Stimulated activated memory B cell treated with anti-CD40 and anti-IgM and Interleukin-4, amounts not matched to agents 10 μg/mL and 1 μg/mL and 100 μg/mL, for 72 hours (primary cell): Measurements from ENCODE around the gene EXD2.
A peak's percentile ranks its signal among the peaks of the same experiment; 100 is the strongest.

ENCODE experiments used
- ATAC-seq: fragments of 150-1000 bp; cut with Tn5 transposase; 2 replicates; pipeline ENCODE4 v1.10.0; 2021
- H3K27ac Mint-ChIP-seq: one replicate; pipeline ENCODE4 v1.8.0; 2022; ENCODE audit warnings: mild to moderate bottlenecking, mixed read lengths
- H3K27me3 Mint-ChIP-seq: one replicate; pipeline ENCODE4 v1.8.0; 2022; ENCODE audit warnings: mixed read lengths
- H3K36me3 Mint-ChIP-seq: one replicate; pipeline ENCODE4 v1.8.0; 2022; ENCODE audit warnings: mixed read lengths
- H3K4me1 Mint-ChIP-seq: one replicate; pipeline ENCODE4 v1.8.0; 2022; ENCODE audit warnings: mixed read lengths
- H3K4me3 Mint-ChIP-seq: one replicate; pipeline ENCODE4 v1.8.0; 2022; ENCODE audit warnings: mild to moderate bottlenecking, moderate library complexity, mixed read lengths
- H3K9me3 Mint-ChIP-seq: one replicate; pipeline ENCODE4 v1.8.0; 2022; ENCODE audit warnings: mixed read lengths

EXD2 gene

DNA sequence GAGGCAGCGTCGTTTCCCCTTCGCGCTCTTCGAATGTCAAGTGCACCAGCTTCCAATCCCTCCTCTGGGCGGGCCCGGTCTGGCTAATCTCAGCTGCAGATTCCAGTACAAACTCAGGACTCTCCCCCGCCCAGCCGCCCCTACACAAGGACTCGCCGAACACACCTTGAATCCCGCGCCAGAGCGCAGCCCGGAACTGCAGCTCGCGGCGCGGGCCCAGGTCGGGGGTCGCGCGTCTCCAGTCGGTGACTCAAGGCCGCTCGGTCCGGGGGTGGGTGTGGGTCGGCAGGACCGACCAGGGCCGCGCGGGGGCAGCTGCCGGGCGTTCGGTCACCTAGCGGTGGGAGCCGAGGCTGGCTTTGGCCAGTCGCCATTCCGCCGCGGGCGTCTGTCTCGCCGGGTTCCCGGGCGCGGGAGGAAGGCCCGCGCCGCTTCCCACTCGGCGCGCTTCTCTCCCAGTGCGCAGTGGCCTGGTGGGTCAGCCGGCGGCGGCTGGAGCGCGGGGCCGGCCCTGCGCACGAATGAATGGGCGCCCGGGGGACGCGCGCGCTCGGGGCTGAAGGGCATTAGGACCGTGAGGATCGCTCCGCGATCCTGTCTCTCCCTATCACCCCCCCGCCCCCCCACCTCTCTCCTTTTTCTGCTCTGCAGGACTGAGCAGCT lies 68.4 kb downstream of the EXD2 start, which contains the start of gene GALNT16:
TSS of gene GALNT16 (plus strand) at position 632 of the 663 bp plus-strand sequence. CDS start 133 bp downstream, outside the sequence.
- Mint-ChIP-seq H3K36me3 (no peaks in the 10 kb centered on the region), H3K4me3 (peak within 1 kb of the TSS; percentile 51), H3K27me3 (peaks cover 73% of the 10 kb centered on the region), H3K9me3 (no peaks in the 10 kb centered on the region), H3K4me1 (peaks cover 14% of the 10 kb centered on the region), H3K27ac (no peak within 1 kb of the TSS)
- no peak for ATAC-seq

DNA sequence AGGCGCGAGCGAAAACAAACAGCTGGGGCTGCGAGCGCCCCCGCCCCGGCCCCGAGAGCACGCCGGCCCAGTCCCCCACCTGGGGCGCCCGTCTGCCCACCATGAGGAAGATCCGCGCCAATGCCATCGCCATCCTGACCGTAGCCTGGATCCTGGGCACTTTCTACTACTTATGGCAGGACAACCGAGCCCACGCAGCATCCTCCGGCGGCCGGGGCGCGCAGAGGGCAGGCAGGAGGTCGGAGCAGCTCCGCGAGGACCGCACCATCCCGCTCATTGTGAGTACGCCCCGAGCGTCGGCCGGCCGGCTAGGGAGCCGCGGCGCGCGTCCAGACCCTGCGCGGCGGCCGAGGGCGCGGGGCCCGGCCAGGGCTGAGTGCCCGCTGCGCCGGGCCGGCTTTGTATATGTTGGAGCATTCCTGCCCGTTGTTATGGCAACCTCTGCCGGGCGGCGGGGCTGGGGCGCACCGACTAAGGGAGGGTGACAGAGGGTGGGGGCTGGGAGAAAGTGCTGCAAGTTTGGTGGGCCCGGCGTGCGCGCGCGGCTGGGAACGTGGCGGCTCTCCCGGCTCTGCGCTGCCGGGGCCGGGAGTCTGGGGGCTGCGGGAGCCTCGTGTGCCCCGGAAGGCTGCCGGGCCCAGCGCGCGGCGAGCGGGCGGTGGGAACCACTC lies 69.0 kb downstream of the EXD2 start:
- Mint-ChIP-seq H3K27me3 (peaks cover 72% of the 10 kb centered on the region), H3K9me3 (no peaks in the 10 kb centered on the region), H3K4me3 (peak overlapping the region; percentile 44), H3K27ac (no peak overlapping the region), H3K36me3 (no peaks in the 10 kb centered on the region), H3K4me1 (peaks cover 14% of the 10 kb centered on the region)
- ATAC-seq, result no peak

DNA sequence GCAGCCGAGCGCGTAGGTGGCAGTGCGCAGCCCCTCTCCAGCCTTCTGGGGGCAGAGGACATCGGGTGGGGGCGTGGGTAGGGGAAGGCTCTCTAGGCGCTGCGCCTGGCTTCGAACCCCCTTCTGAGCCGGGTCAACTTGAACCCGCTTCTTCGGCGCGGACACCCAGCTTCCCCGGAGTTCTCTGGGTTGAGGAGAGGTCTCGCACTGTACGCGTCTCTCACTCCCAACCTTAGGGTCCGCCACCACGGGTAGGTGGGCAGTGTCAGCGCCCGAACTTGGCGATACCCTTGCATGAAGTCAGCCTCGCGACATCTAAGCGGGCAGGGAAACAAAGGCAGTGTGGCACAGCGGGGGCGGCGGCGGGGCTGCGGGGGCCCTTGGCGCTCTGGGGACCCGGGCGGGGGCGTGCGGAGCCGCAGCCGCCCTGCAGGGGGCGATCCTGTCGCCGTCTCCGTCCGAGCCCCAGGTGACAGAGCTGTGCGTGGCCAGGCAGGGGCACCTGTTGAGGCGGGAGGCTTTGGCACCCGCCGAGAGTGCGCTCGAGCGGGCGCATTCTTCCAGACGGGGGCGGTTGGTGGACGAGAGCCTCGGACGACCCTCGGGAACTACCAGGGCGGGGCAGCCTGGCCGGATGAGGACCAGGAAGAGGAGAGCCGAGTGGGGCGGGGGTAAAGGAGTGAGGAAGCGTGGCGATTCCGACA lies 69.7 kb downstream of the EXD2 start:
- H3K4me1 Mint-ChIP-seq, result peaks cover 14% of the 10 kb centered on the region
- H3K4me3 Mint-ChIP-seq, result peak overlapping the region; percentile 82
- peak; percentile 72 for ATAC-seq
- H3K27me3 Mint-ChIP-seq, result peaks cover 69% of the 10 kb centered on the region
- H3K27ac Mint-ChIP-seq, result no peak overlapping the region
- H3K9me3 Mint-ChIP-seq, result no peaks in the 10 kb centered on the region
- H3K36me3 Mint-ChIP-seq, result no peaks in the 10 kb centered on the region

DNA sequence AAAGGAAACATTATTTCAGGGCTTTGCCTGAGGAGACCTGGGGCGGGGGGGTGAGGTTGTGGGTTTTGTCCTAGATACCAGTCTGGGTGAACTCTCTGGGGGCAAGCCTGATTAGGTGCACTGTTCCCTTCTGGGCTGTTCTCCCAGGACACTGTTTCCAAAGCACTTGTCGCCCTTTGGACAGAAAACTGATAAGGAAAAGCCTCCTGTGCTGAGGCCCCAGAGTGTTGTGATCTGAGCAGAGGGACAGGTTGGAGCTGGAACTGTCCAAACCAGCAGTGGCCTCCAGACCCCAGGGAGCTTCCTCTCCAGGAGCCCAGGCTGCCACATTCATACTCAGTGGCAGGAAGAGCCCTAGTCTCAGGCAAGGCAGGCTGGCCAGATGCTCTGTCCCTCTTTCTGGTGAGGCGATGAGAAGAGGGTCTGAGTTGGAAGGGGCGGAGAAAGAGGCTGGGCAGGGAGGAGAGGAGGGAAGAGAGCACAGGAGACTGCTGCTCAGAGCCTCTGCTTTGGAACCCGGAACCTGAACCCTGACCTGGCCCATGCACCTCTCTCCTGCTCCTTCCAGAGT lies 70.5 kb downstream of the EXD2 start:
- H3K4me1 Mint-ChIP-seq, result peaks cover 14% of the 10 kb centered on the region
- ATAC-seq, result no peak
- H3K27ac Mint-ChIP-seq, result no peak overlapping the region
- H3K36me3 Mint-ChIP-seq, result no peaks in the 10 kb centered on the region
- H3K27me3 Mint-ChIP-seq, result peaks cover 64% of the 10 kb centered on the region
- no peaks in the 10 kb centered on the region for H3K9me3 Mint-ChIP-seq
- no peak overlapping the region for H3K4me3 Mint-ChIP-seq

- no peaks in the 10 kb centered on the region for H3K36me3 Mint-ChIP-seq
- no peak overlapping the region for H3K4me3 Mint-ChIP-seq
- H3K27ac Mint-ChIP-seq, result no peak overlapping the region
- no peak for ATAC-seq
- H3K9me3 Mint-ChIP-seq, result no peaks in the 10 kb centered on the region
- peaks cover 69% of the 10 kb centered on the region for H3K27me3 Mint-ChIP-seq
- H3K4me1 Mint-ChIP-seq, result peaks cover 14% of the 10 kb centered on the region
Measured at GRCh38 chr14:69262516-69262915, 71.2 kb downstream of the EXD2 start.

- no peaks in the 10 kb centered on the region for H3K9me3 Mint-ChIP-seq
Measured at GRCh38 chr14:69263364-69263763, 72.1 kb downstream of the EXD2 start.

GRCh38 chr14:69263771-69264170 lies 72.5 kb downstream of the EXD2 start:
- H3K27me3 Mint-ChIP-seq, result peaks cover 59% of the 10 kb centered on the region
- no peaks in the 10 kb centered on the region for H3K9me3 Mint-ChIP-seq
- H3K4me3 Mint-ChIP-seq, result no peak overlapping the region
- H3K4me1 Mint-ChIP-seq, result peaks cover 14% of the 10 kb centered on the region
- H3K27ac Mint-ChIP-seq, result no peak overlapping the region
- H3K36me3 Mint-ChIP-seq, result no peaks in the 10 kb centered on the region
- no peak for ATAC-seq

More at GRCh38 chr14:69263364-69263763, 72.1 kb downstream of the EXD2 start:
- H3K4me3 Mint-ChIP-seq, result no peak overlapping the region
- H3K27me3 Mint-ChIP-seq, result peaks cover 63% of the 10 kb centered on the region
- H3K36me3 Mint-ChIP-seq, result no peaks in the 10 kb centered on the region
- peaks cover 14% of the 10 kb centered on the region for H3K4me1 Mint-ChIP-seq
- no peak overlapping the region for H3K27ac Mint-ChIP-seq
- ATAC-seq, result no peak

DNA sequence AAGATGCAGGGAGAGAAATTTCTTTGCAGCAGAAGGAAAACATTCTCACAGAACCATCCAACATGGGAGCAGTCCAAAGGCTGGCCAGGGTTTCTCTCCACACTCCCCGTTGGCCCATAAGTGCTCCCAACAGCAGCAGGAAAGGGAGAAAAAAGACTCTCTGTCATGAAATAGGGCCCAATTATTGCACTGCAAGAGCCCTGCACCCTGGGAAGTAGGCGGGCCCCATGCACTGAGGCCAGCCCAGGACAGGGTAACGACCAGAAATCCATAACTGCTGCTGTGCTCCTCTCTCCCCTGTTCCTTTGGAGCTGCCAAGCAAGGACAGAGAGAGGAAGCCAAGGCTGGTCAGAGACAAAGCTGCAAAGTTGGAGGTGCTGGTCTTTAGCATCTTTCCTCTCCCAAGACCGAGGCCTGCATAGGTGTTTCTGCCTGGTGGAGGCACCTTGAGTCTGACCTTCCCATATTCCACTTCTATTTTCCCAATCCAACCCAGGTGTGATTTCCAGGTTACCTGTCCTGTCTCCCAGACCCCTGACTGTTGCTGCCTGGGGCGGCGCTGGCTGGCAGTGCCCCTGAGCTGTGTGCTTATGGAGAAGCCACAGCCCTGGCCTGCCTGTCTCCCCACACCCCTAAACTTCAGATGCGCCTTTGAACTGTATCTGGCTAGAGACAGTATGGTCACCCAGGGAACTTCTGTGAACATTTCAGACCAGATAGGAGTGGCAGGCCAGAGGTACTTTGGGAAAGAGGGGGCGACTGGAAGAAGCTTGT lies 75.5 kb downstream of the EXD2 start:
- no peak overlapping the region for H3K4me3 Mint-ChIP-seq
- no peaks in the 10 kb centered on the region for H3K36me3 Mint-ChIP-seq
- no peak overlapping the region for H3K27ac Mint-ChIP-seq
- ATAC-seq, result no peak
- no peaks in the 10 kb centered on the region for H3K9me3 Mint-ChIP-seq
- peaks cover 40% of the 10 kb centered on the region for H3K27me3 Mint-ChIP-seq
- peaks cover 6% of the 10 kb centered on the region for H3K4me1 Mint-ChIP-seq

DNA sequence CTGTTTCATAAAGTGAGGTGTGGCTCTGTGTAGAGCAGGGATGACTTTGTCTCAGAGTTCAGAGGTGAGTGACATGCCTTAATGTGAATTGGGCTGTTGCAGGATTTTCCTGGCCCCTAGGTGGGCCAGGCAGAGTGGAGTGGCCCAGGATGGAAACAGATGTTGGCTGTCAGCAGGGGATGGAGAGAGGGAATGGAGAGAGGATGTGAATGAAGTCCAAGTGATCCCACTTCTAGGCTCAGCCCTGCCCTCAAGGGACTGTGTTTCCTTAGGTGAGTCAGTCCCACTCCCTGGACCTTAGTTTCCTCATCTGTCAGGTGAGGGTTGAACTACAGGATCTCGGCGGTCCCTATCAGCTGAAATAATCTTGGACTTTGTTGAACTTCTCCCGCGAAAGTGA lies 76.2 kb downstream of the EXD2 start:
- Mint-ChIP-seq H3K4me3 (no peak overlapping the region), H3K27ac (no peak overlapping the region), H3K9me3 (no peaks in the 10 kb centered on the region), H3K4me1 (peaks cover 6% of the 10 kb centered on the region), H3K27me3 (peaks cover 33% of the 10 kb centered on the region), H3K36me3 (no peaks in the 10 kb centered on the region)
- no peak for ATAC-seq

DNA sequence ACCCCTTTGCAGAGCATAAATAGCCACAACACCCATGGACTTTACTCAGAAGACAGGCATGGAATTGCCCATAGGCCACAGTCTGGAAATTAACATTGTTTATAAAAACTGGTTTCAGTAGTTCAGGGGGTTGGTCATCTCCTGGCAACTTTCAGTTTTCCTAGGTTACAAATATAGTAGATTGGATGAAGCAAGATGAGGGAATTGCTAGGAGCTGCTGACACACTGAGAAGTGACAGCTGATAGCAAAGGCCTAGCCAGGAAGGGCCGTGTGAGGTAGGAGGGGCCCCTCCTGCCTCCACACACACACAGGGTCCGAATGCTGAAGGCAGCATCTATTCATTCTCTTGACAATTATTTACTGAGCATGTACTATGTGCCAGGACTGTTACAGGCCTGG lies 76.9 kb downstream of the EXD2 start:
- H3K27me3 Mint-ChIP-seq, result peaks cover 28% of the 10 kb centered on the region
- no peaks in the 10 kb centered on the region for H3K9me3 Mint-ChIP-seq
- H3K4me1 Mint-ChIP-seq, result peaks cover 6% of the 10 kb centered on the region
- no peak overlapping the region for H3K4me3 Mint-ChIP-seq
- ATAC-seq, result no peak
- H3K27ac Mint-ChIP-seq, result no peak overlapping the region
- H3K36me3 Mint-ChIP-seq, result no peaks in the 10 kb centered on the region

DNA sequence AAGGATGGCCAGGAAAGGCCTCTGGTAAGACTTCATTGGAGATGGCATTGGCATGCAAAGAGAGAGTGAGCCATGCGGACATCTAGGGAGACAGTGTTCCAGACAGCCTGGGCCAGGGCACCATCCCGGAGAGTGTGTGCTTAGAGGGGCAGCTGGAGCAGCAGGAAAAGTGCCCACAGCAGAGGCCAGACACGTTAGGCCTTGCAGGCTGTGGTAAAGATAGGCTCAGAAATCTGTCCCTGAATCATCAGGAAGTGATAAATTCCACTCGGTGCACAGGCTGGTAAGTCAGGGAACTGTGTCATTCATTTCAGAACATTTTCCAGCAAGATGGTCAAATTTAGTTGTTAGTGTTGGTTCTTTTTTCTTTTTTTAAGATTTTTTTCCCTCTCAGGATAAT lies 77.5 kb downstream of the EXD2 start:
- Mint-ChIP-seq H3K27me3 (peaks cover 22% of the 10 kb centered on the region), H3K4me1 (peaks cover under 1% of the 10 kb centered on the region), H3K9me3 (no peaks in the 10 kb centered on the region), H3K27ac (no peak overlapping the region), H3K36me3 (no peaks in the 10 kb centered on the region), H3K4me3 (no peak overlapping the region)
- ATAC-seq, result no peak

GRCh38 chr14:69269381-69269780 lies 78.1 kb downstream of the EXD2 start:
- Mint-ChIP-seq H3K27ac (no peak overlapping the region), H3K4me3 (no peak overlapping the region), H3K9me3 (no peaks in the 10 kb centered on the region), H3K4me1 (no peaks in the 10 kb centered on the region), H3K27me3 (peaks cover 17% of the 10 kb centered on the region), H3K36me3 (no peaks in the 10 kb centered on the region)
- no peak for ATAC-seq

GRCh38 chr14:69270097-69270496 lies 78.8 kb downstream of the EXD2 start:
- no peak for ATAC-seq
- H3K4me1 Mint-ChIP-seq, result no peaks in the 10 kb centered on the region
- H3K27me3 Mint-ChIP-seq, result peaks cover 14% of the 10 kb centered on the region
- H3K27ac Mint-ChIP-seq, result no peak overlapping the region
- H3K9me3 Mint-ChIP-seq, result no peaks in the 10 kb centered on the region
- H3K4me3 Mint-ChIP-seq, result no peak overlapping the region
- H3K36me3 Mint-ChIP-seq, result no peaks in the 10 kb centered on the region

- no peak for ATAC-seq
Measured at GRCh38 chr14:69270795-69271708, 79.8 kb downstream of the EXD2 start.

More at GRCh38 chr14:69270795-69271708, 79.8 kb downstream of the EXD2 start:
- H3K27ac Mint-ChIP-seq, result no peak overlapping the region
- peaks cover 8% of the 10 kb centered on the region for H3K27me3 Mint-ChIP-seq
- H3K4me3 Mint-ChIP-seq, result no peak overlapping the region
- no peaks in the 10 kb centered on the region for H3K36me3 Mint-ChIP-seq
- no peaks in the 10 kb centered on the region for H3K9me3 Mint-ChIP-seq
- H3K4me1 Mint-ChIP-seq, result no peaks in the 10 kb centered on the region
